ENCODE measurements around the gene CCDC85A. TPM values are rescaled to one million over a fixed set of nuclear protein-coding genes. Genes with fewer than 3 reads are reported as not detected.

CCDC85A gene
- total RNA-seq, 1 donor from 2014 or later, result 0.43 TPM

DNA sequence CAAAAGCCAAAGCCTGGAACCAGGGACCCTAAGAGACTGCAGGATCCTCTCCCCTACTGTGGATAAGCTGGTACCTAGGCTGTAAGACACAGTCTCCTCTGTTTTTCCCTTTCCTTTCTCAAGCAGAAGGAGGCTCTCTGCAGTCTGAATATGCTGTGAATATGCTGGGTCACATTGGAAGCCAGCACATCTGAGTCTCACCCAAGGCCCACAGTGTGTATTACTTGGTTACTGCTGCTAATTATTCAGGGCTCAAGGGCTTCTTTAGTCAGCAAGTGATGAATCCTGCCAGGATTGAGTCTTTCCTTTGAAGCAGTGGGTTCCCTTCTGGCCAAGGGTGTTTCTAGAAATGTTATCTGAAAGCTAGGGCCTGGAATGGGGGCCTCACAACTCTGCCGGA, 60.7 kb downstream of the CCDC85A start:
- H3K27me3 Mint-ChIP-seq (ENCODE audit: insufficient read depth, low read depth), result peaks cover 3% of the 10 kb centered on the region
- no peak overlapping the region for H3K27ac Mint-ChIP-seq
- H3K36me3 Mint-ChIP-seq, result no peaks in the 10 kb centered on the region
- no peak for DNase-seq (ENCODE audit: low spot score)
- no peaks in the 10 kb centered on the region for H3K79me2 ChIP-seq (ENCODE audit: low read depth)
- no peaks in the 10 kb centered on the region for H3K36me3 ChIP-seq
- TF ChIP-seq EZH2 (IDR thresholded peaks at IDR 0.05), result no peak
- no peak for TF ChIP-seq EZH2phosphoT487 (IDR thresholded peaks at IDR 0.05)
- TF ChIP-seq, protein P1, sequence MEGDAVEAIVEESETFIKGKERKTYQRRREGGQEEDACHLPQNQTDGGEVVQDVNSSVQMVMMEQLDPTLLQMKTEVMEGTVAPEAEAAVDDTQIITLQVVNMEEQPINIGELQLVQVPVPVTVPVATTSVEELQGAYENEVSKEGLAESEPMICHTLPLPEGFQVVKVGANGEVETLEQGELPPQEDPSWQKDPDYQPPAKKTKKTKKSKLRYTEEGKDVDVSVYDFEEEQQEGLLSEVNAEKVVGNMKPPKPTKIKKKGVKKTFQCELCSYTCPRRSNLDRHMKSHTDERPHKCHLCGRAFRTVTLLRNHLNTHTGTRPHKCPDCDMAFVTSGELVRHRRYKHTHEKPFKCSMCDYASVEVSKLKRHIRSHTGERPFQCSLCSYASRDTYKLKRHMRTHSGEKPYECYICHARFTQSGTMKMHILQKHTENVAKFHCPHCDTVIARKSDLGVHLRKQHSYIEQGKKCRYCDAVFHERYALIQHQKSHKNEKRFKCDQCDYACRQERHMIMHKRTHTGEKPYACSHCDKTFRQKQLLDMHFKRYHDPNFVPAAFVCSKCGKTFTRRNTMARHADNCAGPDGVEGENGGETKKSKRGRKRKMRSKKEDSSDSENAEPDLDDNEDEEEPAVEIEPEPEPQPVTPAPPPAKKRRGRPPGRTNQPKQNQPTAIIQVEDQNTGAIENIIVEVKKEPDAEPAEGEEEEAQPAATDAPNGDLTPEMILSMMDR (IDR thresholded peaks at IDR 0.05), result no peak
- no peaks in the 10 kb centered on the region for H3K27me3 ChIP-seq
- no peaks in the 10 kb centered on the region for H3F3A ChIP-seq (ENCODE audit: low read depth)
- H3K4me1 Mint-ChIP-seq, result no peaks in the 10 kb centered on the region
- H3K9ac ChIP-seq, result no peak overlapping the region
- H3K4me2 ChIP-seq, result no peak overlapping the region
- H3K9me3 Mint-ChIP-seq, result peaks cover 7% of the 10 kb centered on the region
- H3K27ac ChIP-seq, result no peak overlapping the region
- no peak overlapping the region for H2AFZ ChIP-seq (replicated peaks)
- no peaks in the 10 kb centered on the region for H3K9me3 ChIP-seq (ENCODE audit: low read depth)
- H4K20me1 ChIP-seq (ENCODE audit: low read depth), result no peaks in the 10 kb centered on the region
- no peak overlapping the region for H3K4me3 ChIP-seq
- no peak overlapping the region for H3K4me3 Mint-ChIP-seq
- H3K4me1 ChIP-seq, result no peaks in the 10 kb centered on the region

DNA sequence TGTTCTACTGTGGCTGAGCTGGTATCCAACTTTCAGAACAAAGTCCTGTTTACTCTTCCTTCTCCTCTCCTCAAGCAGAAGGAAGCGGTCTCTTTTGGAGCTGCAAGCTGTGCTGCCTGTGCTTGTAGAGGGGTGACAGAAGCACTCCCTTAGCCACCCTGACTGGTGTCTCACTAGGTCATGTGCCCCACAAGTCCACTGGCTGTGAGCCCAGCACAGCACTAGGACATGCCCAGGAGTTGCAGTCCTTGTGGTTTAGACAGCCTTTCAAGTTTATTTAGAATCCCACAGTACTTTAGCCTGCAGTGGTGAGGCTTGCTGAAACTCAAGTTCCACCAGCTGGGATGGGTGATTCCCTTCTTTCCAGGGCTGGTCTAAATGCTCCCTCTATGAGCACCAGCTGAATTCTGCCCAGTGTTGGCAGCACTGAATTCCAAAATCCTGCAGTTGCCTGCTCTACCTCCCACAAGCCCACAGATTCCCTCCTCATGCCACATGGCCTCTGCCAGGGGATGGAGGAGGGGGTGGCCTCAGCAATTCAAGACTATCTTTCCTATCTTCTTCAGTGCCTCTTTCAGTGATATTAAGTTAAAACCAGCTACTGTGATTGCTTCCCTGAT, 61.2 kb downstream of the CCDC85A start:
- H3K27me3 ChIP-seq, result no peaks in the 10 kb centered on the region
- no peaks in the 10 kb centered on the region for H3K9me3 ChIP-seq (ENCODE audit: low read depth)
- no peaks in the 10 kb centered on the region for H3K4me1 ChIP-seq
- no peak overlapping the region for H3K4me3 ChIP-seq
- H3K79me2 ChIP-seq (ENCODE audit: low read depth), result no peaks in the 10 kb centered on the region
- no peaks in the 10 kb centered on the region for H3K36me3 ChIP-seq
- no peaks in the 10 kb centered on the region for H3K4me1 Mint-ChIP-seq
- DNase-seq (ENCODE audit: low spot score), result no peak
- H3K27ac ChIP-seq, result no peak overlapping the region
- TF ChIP-seq EZH2phosphoT487 (IDR thresholded peaks at IDR 0.05), result no peak
- TF ChIP-seq, protein P1 (IDR thresholded peaks at IDR 0.05), result no peak
- no peak for TF ChIP-seq EZH2 (IDR thresholded peaks at IDR 0.05)
- peaks cover 7% of the 10 kb centered on the region for H3K9me3 Mint-ChIP-seq
- no peak overlapping the region for H3K27ac Mint-ChIP-seq
- H3K27me3 Mint-ChIP-seq (ENCODE audit: insufficient read depth, low read depth), result peaks cover 2% of the 10 kb centered on the region
- no peak overlapping the region for H3K4me2 ChIP-seq
- H3K36me3 Mint-ChIP-seq, result no peaks in the 10 kb centered on the region
- no peak overlapping the region for H3K9ac ChIP-seq
- H3K4me3 Mint-ChIP-seq, result no peak overlapping the region
- H4K20me1 ChIP-seq (ENCODE audit: low read depth), result no peaks in the 10 kb centered on the region
- H2AFZ ChIP-seq (replicated peaks), result no peak overlapping the region
- H3F3A ChIP-seq (ENCODE audit: low read depth), result no peaks in the 10 kb centered on the region

DNA sequence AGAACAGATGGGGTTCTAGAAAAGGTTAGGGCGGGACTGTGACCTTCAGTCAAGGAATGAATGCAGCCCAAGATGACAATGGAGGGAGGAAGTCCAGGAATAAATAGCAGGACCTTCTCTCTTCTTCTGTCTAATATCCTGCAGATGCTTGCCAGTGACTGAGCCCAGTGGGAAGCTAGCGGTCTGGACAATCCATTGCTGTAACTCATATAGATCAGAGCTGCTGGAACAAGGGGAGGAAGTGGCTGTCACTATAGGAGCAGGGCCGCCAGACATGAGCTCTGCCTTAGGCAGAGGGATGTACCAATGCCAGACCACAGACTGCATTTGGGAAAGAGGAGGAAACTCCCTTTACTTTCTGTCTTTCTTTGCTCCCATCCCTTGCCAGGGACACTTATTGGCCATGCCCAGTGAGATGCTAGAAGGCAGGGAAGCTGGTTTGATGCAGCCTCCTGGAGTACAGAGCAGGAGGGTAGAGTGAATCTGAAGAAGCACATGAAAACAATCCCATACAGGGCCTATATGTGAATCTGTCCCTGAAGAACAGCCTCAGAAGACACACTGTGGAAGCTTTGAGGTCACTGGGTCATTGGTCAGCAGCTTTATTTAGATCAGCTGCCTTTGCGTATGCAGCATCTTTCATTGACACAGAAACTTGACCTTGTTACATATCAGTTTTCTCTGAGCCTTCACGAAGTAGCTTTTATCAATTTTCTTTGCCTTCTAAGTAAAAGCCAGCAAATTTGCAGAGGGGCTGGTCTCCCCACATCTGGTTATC, 65.4 kb downstream of the CCDC85A start:
- no peaks in the 10 kb centered on the region for H3K36me3 ChIP-seq
- no peaks in the 10 kb centered on the region for H4K20me1 ChIP-seq (ENCODE audit: low read depth)
- H2AFZ ChIP-seq (replicated peaks), result no peak overlapping the region
- no peak for DNase-seq (ENCODE audit: low spot score)
- H3K27me3 ChIP-seq, result no peaks in the 10 kb centered on the region
- H3K27me3 Mint-ChIP-seq (ENCODE audit: insufficient read depth, low read depth), result no peaks in the 10 kb centered on the region
- no peak overlapping the region for H3K4me3 Mint-ChIP-seq
- no peaks in the 10 kb centered on the region for H3K9me3 Mint-ChIP-seq
- H3K9me3 ChIP-seq (ENCODE audit: low read depth), result no peaks in the 10 kb centered on the region
- no peaks in the 10 kb centered on the region for H3K36me3 Mint-ChIP-seq
- no peaks in the 10 kb centered on the region for H3K4me1 ChIP-seq
- H3F3A ChIP-seq (ENCODE audit: low read depth), result no peaks in the 10 kb centered on the region
- no peak overlapping the region for H3K27ac Mint-ChIP-seq
- no peak overlapping the region for H3K27ac ChIP-seq
- no peak overlapping the region for H3K9ac ChIP-seq
- no peak overlapping the region for H3K4me3 ChIP-seq
- H3K4me1 Mint-ChIP-seq, result no peaks in the 10 kb centered on the region
- TF ChIP-seq, protein P1 (IDR thresholded peaks at IDR 0.05), result no peak
- TF ChIP-seq EZH2 (IDR thresholded peaks at IDR 0.05) (no peak), EZH2phosphoT487 (IDR thresholded peaks at IDR 0.05) (no peak)
- no peaks in the 10 kb centered on the region for H3K79me2 ChIP-seq (ENCODE audit: low read depth)
- no peak overlapping the region for H3K4me2 ChIP-seq

All from neural progenitor cell (in vitro differentiated cells).